Endothelial cell of umbilical vein (primary cell): ENCODE results near the gene KDM4B. TPM values are rescaled to one million over a fixed set of nuclear protein-coding genes. Genes with fewer than 3 reads are reported as not detected.
"Not testable (repeated sequence)": the region's sequence is repeated elsewhere in the genome, so short reads cannot be mapped to it uniquely, and the experiment has no call there.

Experiments
- BruUV-seq: library from RNA; stranded (reverse); fragments of 400-500 nt; replicated peaks from 2 replicates; lab custom pipeline; 2021; lab: Mats Ljungman, UMichigan
- CTCF ChIA-PET: fragments of 300-600, 350-600 bp; sonication (Branson Sonifier 250); formaldehyde crosslinking; loops from one replicate; lab custom pipeline; 2021; ENCODE audit warnings: antibody characterized with exemption, inconsistent platforms; lab: Charles Lee
- POLR2A ChIA-PET: fragments of 300-600, 350-600 bp; sonication (Branson Sonifier 250); formaldehyde crosslinking; loops from one replicate; lab custom pipeline; 2021; ENCODE audit warnings: antibody characterized with exemption, inconsistent platforms; lab: Charles Lee
- DNase-seq: peaks from one replicate; pipeline ENCODE4 v3.0.0-alpha.2; 2011; ENCODE audit warnings: low read depth, low spot score
- FAIRE-seq: peaks from 2 replicates; lab custom pipeline; 2011; peaks lifted over from hg19 to GRCh38; lab: Jason Lieb, UNC
- H2AFZ ChIP-seq: 2 replicates; pipeline ENCODE4 v1.6.0; 2012; ENCODE audit warnings: low read depth, low read length, control low read depth, inconsistent platforms
- H3K27ac ChIP-seq: 2 replicates; pipeline ENCODE4 v1.5.1; 2011; ENCODE audit warnings: low read depth, mild to moderate bottlenecking, control low read depth, low read length, moderate library complexity; ENCODE audit not compliant: insufficient read depth
- H3K27me3 ChIP-seq, 2 experiments: 2 replicates each; pipeline versions ENCODE4 v1.6.0 to v1.6.1; 2011; ENCODE audit warnings: low read length in 2 of 2, mixed read lengths in 1 of 2; ENCODE audit not compliant: control insufficient read depth in 2 of 2, insufficient read depth in 2 of 2
- H3K36me3 ChIP-seq, 2 experiments: 2 replicates in 1 of 2; 3 replicates in 1 of 2; pipeline ENCODE4 v1.5.1; 2011; ENCODE audit warnings: low read length in 2 of 2, mild to moderate bottlenecking in 1 of 2, moderate library complexity in 1 of 2; ENCODE audit not compliant: control insufficient read depth in 2 of 2, insufficient read depth in 2 of 2; ENCODE audit errors: extremely low read depth in 1 of 2
- H3K4me1 ChIP-seq: 3 replicates; pipeline ENCODE4 v1.5.1; 2011; ENCODE audit warnings: mild to moderate bottlenecking, low read length; ENCODE audit not compliant: control insufficient read depth, insufficient read depth; ENCODE audit errors: extremely low read depth
- H3K4me2 ChIP-seq: 2 replicates; pipeline ENCODE4 v1.6.1; 2011; ENCODE audit warnings: low read length, control low read depth, mixed read lengths; ENCODE audit not compliant: insufficient read depth
- H3K4me3 ChIP-seq, 3 experiments: fragments of 200-600 bp in 1 of 3; sonication (generic), shearing (Covaris generic) in 1 of 3; replicated peaks in 1 of 3; 2 replicates each; pipeline ENCODE4 v1.5.1; 2011 to 2016; ENCODE audit warnings: control low read depth in 3 of 3, low read length in 3 of 3, mild to moderate bottlenecking in 2 of 3, inconsistent platforms in 1 of 3, low read depth in 1 of 3, moderate library complexity in 1 of 3; ENCODE audit not compliant: insufficient read depth in 1 of 3
- H3K79me2 ChIP-seq: 2 replicates; pipeline ENCODE4 v1.6.0; 2012; ENCODE audit warnings: low read length, inconsistent platforms; ENCODE audit not compliant: control insufficient read depth, insufficient read depth
- H3K9ac ChIP-seq: replicated peaks from 2 replicates; pipeline ENCODE3; 2011; ENCODE audit warnings: low read length, control low read depth; ENCODE audit not compliant: insufficient read depth; ENCODE audit errors: extremely low read depth
- H3K9me1 ChIP-seq: replicated peaks from 3 replicates; pipeline ENCODE4 v1.6.0; 2011; ENCODE audit warnings: mild to moderate bottlenecking, low read length; ENCODE audit not compliant: control insufficient read depth, insufficient read depth; ENCODE audit errors: extremely low read depth
- H3K9me3 ChIP-seq: replicated peaks from 2 replicates; pipeline ENCODE4 v1.5.1; 2012; ENCODE audit warnings: low read length, inconsistent platforms; ENCODE audit not compliant: control insufficient read depth, insufficient read depth
- H4K20me1 ChIP-seq: replicated peaks from 2 replicates; pipeline ENCODE3; 2011; ENCODE audit warnings: mild to moderate bottlenecking, low read length; ENCODE audit not compliant: control insufficient read depth, insufficient read depth; ENCODE audit errors: extremely low read depth
- dilution Hi-C: fragments of 300-500 bp; cut with MboI; formaldehyde crosslinking; loops from one replicate; pipeline ENCODE4 v1.15.0; 2019; ENCODE audit warnings: low sequenced_read_pairs; ENCODE audit not compliant: extremely low pct_ligation_motif_present
- intact Hi-C: fragments of 100-400 bp; cut with micrococcal nuclease; formaldehyde crosslinking; loops from one replicate; pipeline ENCODE4 v1.10.0; 2022
- polyA plus RNA-seq, 4 experiments: library from polyadenylated mRNA; depleted of rRNA in 3 of 4; stranded (reverse) in 3 of 4; unstranded in 1 of 4; fragments of >200 nt; gene quantifications; 2 replicates each; pipeline versions ENCODE4 v1.2.1 to v1.2.3, GENCODE V29; 2011 to 2012; ENCODE audit warnings: missing spikeins in 1 of 4
- total RNA-seq: library from RNA; stranded (reverse); gene quantifications from 2 replicates; pipeline ENCODE4 v1.2.3, GENCODE V29; 2021

The KDM4B gene
- total and polyA plus RNA-seq, 2 donors (not counting 3 experiments of a cell fraction or from before 2014, with no cell fraction given) = 12.4 to 37.2 TPM

DNA sequence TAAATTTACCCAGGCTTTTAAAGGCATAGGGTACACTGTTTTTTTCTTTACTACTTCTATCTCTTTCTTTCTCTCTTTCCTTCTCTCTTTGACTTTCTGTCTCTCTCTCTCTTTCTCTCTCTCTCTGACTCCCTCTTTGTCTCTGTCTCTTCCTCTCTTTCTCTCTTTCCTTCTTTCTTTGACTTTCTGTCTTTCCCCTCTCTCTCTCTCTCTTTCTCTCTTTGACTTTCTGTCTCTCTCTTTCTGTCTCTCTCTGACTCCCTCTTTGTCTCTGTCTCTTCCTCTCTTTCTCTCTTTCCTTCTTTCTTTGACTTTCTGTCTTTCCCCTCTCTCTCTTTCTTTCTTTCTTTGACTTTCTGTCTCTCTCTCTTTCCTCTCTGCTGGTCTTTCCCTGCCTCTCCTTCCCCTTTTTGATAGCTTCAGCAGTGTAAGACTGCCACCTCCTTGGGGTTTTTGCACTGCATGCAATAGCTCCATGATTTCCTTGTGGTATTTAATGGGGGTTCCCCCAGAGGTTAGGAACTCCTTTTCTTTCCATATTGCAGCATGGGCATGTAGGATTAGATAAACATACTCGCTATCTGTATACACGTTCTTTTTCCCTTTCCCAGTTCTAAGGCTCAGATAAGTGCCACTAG lies 191.4 kb downstream of the KDM4B start:
- H3K4me1 ChIP-seq, H3K79me2 ChIP-seq, FAIRE-seq, H3K27me3 ChIP-seq, H3K27ac ChIP-seq, BruUV-seq, H3K4me2 ChIP-seq, H3K4me3 ChIP-seq, H3K36me3 ChIP-seq, H3K9ac ChIP-seq, intact Hi-C loops, H2AFZ ChIP-seq, dilution Hi-C loops, H3K9me3 ChIP-seq, H3K9me1 ChIP-seq, DNase-seq, H4K20me1 ChIP-seq, POLR2A ChIA-PET: not testable (repeated sequence)
- CTCF ChIA-PET = interaction anchor here (0.7 to 2.1 kb wide), 2 partner anchors 10 to 46 kb away, joined by 3 to 8 read pairs; no protein-coding TSS in a partner anchor

DNA sequence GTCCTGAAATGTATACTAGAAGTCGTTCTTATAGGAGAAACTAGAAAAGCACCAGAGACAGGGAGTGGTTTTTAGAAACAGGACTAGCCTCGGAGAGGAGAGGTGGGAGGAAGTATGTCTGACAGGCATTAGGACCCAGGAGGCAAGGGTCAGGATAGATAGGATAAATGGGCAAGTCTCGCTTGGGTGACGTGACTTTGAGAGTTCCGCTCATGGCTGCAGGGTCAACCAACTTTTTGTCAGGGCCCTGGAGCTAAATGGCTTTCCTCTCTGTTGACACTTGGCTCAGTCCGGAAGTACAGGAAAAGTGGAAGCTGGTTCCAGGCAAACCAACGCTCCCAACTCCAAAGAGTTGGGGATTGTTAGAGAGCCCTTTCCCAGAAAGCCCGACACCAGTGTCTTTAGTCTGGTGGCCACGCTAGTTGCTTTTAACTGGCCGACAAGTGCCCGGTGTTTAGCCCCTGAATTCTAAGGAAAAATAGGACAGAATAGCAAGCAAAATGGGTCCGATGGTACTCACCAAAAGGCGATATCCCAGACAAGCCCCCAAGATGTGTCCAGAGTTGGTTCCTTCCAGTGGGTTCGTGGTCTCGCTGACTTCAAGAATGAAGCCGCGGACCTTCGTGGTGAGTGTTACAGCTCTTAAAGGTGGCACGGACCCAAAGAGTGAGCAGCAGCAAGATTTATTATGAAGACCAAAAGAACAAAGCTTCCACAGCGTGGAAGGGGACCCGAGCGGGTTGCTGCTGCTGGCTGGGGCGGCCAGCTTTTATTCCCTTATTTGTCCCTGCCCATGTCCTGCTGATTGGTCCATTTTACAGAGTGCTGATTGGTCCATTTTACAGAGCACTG lies 196.2 kb downstream of the KDM4B start:
- H3K9ac ChIP-seq, H3K9me3 ChIP-seq, FAIRE-seq, H3K4me2 ChIP-seq, CTCF ChIA-PET, dilution Hi-C loops, H3K79me2 ChIP-seq, H3K4me1 ChIP-seq, intact Hi-C loops, H3K27ac ChIP-seq, H4K20me1 ChIP-seq, DNase-seq, H2AFZ ChIP-seq, H3K36me3 ChIP-seq, POLR2A ChIA-PET, H3K4me3 ChIP-seq, H3K9me1 ChIP-seq, BruUV-seq, H3K27me3 ChIP-seq: not testable (repeated sequence)
